Activated CD4-positive, alpha-beta T cell treated with anti-CD3 and anti-CD28 coated beads, Interleukin-2, amount 50 U/mL, for 48 hours (primary cell): ENCODE data around the gene CASS4.
A peak's percentile ranks its signal among the peaks of the same experiment; 100 is the strongest.

Source experiments
- DNase-seq, 2 experiments: peaks; one replicate each; pipeline ENCODE4 v3.0.0-alpha.2; 2020

CASS4 gene

DNA sequence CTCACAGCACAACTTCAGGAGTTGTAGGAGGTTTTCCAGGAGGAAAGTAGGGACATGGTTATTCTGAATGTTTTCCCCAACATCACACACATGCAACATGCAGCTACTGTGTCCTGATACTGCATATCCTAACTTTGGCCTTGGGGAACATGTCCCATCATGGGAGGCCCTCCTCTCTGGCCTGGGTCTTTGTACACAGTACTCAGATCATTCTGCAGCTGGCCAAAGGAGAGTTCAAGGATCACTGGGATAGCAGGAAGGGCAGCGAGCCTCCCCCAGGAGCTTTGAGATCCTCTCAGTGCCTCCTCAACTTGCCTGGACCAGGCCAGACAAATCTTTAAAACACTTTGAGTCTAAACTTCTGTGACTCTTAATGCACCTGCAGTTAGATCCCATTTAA is 12.9 kb downstream of the CASS4 start:
- DNase-seq: no peak

DNA sequence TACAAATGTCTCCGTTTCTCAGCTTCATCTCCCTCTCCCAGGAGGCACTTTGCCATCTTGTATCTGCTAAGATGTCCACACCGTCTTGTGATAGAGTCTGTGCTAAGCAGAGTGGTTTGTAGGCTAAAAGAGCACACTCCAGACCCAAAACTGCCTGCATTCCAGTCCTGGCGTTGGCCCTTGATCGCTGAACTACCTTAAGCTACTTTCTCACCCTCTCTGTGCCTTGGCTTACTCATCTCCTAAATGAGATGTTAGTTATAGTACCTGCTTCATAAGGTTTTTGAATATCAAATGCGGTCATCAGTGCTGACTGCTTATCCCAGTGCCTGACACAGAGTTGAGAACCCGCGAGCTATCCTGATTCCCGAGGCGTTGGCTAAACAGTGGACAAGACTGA is 14.0 kb downstream of the CASS4 start:
- no peak for DNase-seq

GRCh38 chr20:56426926-56427325 is 14.9 kb downstream of the CASS4 start:
- DNase-seq: no peak

- no peak for DNase-seq
Observed at GRCh38 chr20:56427797-56428196, 15.7 kb downstream of the CASS4 start.

DNA sequence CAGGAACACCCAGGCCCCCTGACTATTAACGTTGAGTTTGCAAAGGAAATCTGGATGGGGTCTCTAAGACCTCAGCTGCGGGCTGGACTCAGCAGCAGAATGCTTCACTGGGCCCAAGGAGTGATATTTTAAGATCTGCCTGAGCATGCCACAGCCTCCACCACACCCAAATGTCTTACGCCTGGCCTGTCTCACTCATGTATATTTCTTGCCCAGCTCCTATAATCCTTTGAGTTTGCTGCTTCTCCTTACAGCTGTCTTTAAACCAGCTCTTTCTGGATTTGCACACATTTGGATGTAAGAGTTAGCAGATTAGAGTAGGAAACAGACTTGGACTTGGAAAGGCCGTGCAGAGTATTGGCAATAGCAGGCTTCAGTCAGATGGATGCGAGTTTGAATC is 16.4 kb downstream of the CASS4 start:
- DNase-seq: no peak

- DNase-seq: no peak
Observed at GRCh38 chr20:56428881-56429280, 16.8 kb downstream of the CASS4 start.

DNA sequence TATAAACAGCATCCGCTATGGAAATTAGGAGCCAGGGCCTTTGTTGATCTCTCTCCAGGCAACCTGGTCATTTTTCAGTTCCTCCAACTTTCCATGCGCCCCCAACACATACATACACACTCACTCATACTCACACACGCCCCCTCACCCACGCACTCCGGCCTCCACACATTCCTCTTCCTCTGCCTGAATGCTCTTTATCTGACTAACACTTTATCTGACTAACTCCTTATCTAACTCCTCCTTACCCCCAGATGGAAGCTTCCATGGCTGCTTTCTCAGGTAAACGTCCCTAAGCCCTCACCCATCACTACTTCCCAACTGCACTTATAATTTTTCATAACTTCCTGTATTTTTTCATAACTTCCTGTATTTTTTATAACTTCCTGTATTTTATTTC is 17.4 kb downstream of the CASS4 start:
- DNase-seq: peak; percentile 51 to 57

DNA sequence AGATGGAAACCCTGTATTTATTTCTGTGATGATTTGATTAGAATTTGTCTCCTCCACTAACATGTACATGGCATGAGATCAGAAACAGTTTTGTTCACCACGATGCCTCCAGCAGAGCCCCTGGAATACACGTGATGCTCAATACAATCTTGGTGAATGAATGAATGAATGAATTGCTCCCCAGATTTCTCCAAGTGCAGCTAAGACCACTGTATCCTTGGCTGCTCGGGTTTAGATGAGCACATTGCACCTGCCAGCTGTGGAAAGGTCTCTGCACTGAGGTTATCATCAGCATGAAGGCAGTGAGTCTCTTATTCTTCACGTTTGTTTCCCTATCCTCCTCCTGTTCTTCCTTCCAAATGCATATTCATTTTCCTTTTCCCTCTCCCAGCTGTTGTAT is 17.9 kb downstream of the CASS4 start:
- DNase-seq: no peak

- no peak for DNase-seq
Observed at GRCh38 chr20:56430461-56430860, 18.4 kb downstream of the CASS4 start.

GRCh38 chr20:56430957-56431356 is 18.9 kb downstream of the CASS4 start:
- DNase-seq: no peak

GRCh38 chr20:56431471-56431870 is 19.4 kb downstream of the CASS4 start:
- DNase-seq: no peak

DNA sequence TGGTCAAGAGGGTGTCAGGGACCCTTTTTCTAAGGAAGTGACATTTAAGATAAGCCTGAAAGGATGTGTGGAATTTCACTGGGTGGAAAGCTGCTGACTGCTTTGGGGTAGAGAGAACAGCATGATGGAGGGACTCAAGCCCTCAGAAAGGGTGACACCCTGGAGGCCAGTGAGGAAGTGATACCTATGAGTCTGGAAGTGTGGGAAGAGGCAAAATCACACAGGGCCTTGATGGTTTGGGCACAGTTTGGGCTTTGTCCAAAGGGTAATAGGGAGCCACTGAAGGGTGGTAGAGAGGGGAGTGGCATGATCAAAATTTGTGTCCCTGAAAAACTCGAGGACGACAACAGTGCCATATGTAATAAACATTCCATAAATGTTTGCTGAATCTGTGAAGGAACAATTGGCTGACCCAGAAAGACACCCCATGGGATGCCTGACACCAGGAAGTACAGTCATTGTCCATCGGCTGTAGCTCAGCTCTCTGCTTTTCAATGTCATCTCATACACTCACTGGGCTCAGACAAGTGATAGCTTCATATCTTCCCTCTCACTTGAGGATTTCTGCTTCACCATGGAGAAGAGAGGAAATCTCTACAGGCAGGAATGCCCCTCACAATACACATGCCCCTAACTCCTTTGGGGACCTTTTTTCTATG is 21.3 kb downstream of the CASS4 start:
- no peak for DNase-seq

DNA sequence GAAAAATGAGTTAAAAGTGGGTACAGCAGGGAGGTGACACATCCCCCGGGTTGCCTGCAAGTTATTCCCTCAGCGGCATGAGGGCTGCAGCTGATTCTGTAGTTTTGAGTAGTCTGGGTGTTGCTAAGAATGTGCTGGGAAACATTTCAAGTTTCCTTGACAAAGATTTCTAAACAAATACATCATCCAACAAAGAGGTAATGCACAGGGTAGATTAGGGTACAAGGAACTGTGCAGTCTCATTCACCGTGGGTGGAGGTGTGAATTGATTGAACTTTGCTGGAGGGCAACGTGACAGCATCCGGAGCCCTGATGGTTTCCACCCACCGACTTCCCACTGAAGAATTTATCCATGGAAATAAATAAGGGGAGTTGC is 21.8 kb downstream of the CASS4 start:
- no peak for DNase-seq

GRCh38 chr20:56437196-56437960 is 25.3 kb downstream of the CASS4 start:
- DNase-seq: no peak

GRCh38 chr20:56438284-56438683 is 26.2 kb downstream of the CASS4 start:
- no peak for DNase-seq

DNA sequence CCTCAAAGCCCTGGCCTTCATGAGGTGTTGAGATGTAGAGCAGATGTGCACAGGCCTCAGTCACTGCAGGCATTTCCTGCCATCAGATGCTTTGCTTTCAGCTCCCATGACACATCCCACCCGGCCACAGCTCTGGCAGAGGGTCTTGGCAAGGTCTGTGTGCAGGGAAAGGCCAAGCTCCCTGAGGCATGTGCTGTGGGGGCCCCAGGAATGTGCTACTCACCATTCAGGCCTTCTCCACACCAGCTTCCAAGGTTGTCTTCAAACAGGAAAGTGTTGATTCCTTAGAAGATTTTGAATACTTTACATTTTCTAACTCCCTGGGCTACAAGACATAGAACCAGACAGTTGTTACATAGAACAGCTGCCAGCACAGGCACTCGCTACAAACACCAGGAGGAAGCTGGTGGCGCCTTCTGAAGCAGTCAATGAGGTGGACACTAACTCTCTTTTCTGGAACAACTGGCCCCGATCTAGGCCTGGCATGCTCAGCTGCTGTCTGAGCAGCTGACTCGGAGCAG is 27.8 kb downstream of the CASS4 start:
- peak in 1 of 2 experiments; percentile 17 for DNase-seq

DNA sequence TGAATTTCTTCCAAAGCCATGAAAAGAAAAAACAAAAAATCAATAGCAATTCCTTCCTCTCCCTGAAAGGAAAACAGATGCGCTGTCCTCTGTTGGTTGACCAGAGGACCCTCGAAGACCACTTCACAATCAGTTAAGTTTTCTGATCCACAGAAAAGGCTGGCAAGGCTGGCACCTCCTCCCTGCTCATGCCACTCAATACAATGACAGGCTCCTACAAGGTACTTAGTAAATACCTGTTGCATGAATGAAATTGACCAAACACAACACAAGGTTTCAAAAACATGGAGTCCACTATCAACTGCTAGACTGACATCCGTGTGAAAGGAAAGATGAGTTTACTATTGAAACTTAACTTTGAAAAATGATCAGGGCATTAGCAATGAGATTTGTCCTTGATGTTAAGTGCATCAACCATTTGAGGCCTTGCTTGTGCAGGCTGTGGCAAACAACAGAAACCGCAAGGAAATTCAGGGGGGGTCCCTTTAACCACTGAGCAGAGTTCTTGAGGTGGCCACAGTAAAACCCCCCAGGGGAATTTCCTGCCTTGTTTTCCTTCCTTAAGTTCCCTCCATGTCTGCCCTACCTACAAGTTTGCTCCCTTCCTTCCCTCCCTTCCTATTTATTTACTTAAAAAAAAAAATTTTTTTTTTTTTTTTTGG is 28.4 kb downstream of the CASS4 start:
- peak; percentile 51 to 66 for DNase-seq

- DNase-seq: no peak
Observed at GRCh38 chr20:56442389-56443365, 30.6 kb downstream of the CASS4 start.

- no peak for DNase-seq
Observed at GRCh38 chr20:56443654-56444540, 31.8 kb downstream of the CASS4 start.

DNA sequence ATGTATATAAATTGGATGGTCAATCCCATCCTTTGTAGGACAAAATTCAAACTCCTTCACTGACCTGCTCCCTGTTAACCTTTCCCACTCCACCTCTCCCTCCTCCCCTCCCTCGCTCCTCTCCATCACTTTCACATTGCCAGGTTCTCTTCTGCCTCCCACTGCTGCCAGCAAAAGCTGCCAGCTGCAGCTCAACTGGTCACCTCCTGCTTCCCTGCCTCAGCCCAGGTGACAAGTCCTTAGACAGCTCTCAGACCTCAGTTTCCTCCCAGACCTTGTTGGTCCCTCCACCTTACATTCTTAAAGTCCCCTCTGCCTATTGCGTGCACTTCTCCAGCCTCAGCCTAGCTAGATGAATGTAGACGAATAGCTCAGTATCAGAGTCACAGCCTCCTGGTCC is 33.1 kb downstream of the CASS4 start:
- DNase-seq: no peak

GRCh38 chr20:56445540-56445939 is 33.5 kb downstream of the CASS4 start:
- DNase-seq: no peak

- no peak for DNase-seq
Observed at GRCh38 chr20:56447227-56447626, 35.2 kb downstream of the CASS4 start.
